GM12864 (cell line): Measurements from ENCODE around the gene FAM210B.

ENCODE experiments used
- DNase-seq: peaks from one replicate; pipeline ENCODE4 v3.0.0-alpha.2; 2011; ENCODE audit warnings: low read depth
- H3K4me3 ChIP-seq: 2 replicates; pipeline ENCODE4 v1.5.1; 2011; ENCODE audit warnings: mild to moderate bottlenecking, low read depth, low read length, control low read depth
- TF ChIP-seq, protein P1 (sequence below): IDR thresholded peaks from 2 replicates; pipeline ENCODE4 v1.5.1; 2011; ENCODE audit warnings: low read depth, mild to moderate bottlenecking, moderate library complexity, low read length, control low read depth, inconsistent platforms; ENCODE audit errors: missing control alignments

FAM210B gene

DNA sequence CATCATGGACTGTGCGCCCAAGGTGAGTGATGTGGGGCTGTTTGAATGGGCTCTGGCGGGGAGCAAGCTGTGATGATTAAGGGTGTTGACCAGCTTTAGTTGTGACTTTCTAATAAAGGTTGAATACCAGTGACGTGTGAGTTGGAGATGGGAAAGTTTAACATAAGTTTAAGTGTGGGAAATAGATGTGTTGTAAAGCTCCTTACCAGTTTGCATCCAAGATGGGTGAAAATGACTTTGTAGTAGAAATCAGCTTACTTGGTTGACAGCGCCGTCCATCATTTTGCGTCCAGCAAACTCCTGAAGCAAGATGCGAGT is 53.7 kb downstream of the FAM210B start:
- TF ChIP-seq, protein P1, sequence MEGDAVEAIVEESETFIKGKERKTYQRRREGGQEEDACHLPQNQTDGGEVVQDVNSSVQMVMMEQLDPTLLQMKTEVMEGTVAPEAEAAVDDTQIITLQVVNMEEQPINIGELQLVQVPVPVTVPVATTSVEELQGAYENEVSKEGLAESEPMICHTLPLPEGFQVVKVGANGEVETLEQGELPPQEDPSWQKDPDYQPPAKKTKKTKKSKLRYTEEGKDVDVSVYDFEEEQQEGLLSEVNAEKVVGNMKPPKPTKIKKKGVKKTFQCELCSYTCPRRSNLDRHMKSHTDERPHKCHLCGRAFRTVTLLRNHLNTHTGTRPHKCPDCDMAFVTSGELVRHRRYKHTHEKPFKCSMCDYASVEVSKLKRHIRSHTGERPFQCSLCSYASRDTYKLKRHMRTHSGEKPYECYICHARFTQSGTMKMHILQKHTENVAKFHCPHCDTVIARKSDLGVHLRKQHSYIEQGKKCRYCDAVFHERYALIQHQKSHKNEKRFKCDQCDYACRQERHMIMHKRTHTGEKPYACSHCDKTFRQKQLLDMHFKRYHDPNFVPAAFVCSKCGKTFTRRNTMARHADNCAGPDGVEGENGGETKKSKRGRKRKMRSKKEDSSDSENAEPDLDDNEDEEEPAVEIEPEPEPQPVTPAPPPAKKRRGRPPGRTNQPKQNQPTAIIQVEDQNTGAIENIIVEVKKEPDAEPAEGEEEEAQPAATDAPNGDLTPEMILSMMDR, result no peak
- no peak overlapping the region for H3K4me3 ChIP-seq
- no peak for DNase-seq

DNA sequence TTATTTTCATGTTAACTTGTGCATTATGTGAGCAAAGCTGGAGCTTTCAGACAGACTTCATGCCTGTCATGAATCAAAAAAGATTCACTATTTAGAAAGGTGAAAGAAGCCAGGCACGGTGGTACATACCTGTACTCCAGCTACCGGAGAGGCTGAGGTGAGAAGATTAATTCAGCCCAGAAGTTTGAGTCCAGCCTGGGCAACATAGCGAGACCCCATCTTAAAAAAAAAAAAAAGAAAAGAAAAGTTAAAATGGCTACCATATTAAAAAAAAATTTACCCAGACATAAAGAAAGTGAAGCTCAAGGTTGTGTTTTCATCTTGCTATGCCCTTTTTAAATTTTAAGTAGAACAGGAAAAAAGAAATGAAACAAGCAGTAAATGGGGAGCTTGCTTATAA is 54.2 kb downstream of the FAM210B start:
- H3K4me3 ChIP-seq, result no peak overlapping the region
- DNase-seq, result no peak
- TF ChIP-seq, protein P1, result no peak

DNA sequence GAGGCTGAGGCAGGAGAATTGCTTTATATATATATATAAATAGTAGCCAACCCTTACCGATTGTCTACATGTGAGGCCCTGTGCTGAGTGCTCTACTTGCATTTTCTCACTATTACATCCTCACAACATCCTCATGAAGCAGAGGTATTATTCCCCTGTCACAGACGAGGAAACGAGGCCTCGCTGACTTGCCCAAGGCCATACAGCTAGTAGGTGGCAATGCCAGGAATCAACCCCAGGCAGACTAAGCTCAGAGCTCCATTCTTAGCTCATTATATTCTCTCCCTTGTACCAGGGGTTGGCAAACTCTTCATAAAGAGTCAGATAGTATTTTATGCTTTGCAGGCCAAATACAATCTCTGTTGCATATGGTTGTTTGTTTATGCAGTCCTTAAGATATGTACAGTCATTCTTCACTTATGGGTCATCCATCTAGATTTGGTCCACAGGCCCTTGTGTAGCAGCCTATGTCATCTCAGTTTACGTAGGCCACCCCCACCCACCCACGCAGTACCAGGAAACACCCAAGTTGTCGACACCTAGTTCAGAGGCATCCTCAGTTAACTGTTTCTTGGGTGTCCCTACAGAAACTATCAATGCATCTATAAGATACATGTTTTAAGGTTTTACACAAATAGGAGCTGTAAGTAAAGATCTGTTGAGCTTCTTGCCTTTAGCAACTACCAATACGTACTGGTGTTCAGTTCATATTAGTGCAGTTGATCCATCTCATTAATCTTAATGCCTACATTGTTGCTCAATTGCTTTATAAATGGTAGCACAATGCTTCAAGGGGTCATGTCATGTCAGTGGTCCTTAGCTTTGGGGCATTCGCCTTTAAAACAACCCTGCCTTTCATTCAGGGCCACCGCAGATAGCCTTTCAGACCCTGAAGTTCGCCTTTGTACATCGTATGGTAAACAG is 56.3 kb downstream of the FAM210B start:
- H3K4me3 ChIP-seq, result no peak overlapping the region
- no peak for DNase-seq
- TF ChIP-seq, protein P1, result no peak

DNA sequence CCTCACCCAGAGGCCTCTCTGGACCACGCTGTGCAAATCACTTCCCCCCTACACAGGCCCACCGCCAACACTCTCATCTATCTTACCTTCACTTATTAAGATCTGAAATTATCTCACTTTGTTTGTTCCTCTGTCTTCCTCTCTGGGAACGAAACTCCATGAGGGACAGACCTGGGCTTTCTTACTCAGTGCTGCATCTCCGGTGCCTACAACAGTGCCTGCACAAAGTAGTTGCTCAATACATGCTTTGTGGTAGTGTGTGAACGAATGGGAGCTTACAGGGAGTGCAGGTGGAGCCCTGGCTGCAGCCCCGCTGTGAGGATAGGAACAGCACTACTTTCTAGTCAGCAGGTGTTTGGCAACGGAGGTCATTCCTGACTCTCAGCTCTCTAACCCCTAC is 58.6 kb downstream of the FAM210B start:
- no peak for DNase-seq
- H3K4me3 ChIP-seq, result no peak overlapping the region
- TF ChIP-seq, protein P1, result no peak

DNA sequence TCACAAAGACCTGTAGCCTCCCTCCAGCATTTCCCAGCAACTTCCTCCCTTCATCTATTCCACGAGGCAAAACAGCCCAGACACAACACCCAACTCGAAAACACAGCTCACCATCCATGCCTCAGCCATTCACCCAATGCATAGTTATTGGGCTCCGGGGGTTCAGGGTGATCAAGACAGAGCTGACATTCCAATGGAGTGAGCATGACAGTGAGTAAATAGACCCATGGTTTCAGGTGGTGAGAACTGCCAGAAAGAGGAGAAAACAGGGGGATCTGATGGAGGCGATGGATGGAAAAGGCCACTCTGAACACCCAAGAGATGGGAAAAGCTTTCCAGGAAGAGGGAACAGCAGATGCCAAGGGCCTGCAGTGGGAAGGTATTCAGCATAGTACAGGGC is 59.1 kb downstream of the FAM210B start:
- TF ChIP-seq, protein P1, result no peak
- no peak for DNase-seq
- H3K4me3 ChIP-seq, result no peak overlapping the region
